IPS-NIHi11 (cell line): ENCODE data around the gene NFILZ.

ENCODE experiments used
- DNase-seq: peaks from one replicate; pipeline ENCODE4 v3.0.0; 2012; ENCODE audit warnings: mixed read lengths, low spot score

NFILZ gene

DNA sequence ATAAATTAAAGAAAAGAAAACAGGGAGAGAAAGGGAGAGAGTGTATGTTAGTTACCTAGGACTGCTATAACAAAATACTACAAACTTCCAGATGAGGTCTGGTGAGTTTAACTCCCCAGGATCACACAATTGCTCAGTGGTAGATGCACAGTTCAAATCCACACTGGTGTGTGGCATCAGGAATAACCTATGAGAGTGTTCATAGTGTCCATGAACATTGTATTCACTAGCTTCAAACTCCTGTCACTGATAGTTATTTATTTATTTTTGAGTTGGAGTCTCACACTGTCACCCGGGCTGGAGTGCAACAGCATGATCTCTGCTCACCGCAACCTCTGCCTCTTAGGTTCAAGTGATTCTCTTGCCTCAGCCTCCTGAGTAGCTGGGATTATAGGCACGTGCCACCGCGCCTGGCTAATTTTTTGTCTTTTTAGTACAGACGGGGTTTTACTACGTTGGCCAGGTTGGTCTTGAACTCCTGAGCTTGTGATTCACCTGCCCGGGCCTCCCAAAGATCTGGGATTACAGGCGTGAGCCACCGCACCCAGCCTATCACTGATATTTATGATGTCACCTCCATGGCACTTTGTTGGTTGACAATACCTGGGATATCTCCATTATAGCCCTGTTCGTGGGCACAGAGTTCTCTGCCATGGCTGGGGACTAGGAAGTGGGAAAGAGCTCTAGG, at the start of gene NFILZ:
TSS of gene NFILZ (plus strand) at position 638 of the 688 bp plus-strand sequence. CDS start 46,133 bp downstream, outside the sequence.
- no peak for DNase-seq

DNA sequence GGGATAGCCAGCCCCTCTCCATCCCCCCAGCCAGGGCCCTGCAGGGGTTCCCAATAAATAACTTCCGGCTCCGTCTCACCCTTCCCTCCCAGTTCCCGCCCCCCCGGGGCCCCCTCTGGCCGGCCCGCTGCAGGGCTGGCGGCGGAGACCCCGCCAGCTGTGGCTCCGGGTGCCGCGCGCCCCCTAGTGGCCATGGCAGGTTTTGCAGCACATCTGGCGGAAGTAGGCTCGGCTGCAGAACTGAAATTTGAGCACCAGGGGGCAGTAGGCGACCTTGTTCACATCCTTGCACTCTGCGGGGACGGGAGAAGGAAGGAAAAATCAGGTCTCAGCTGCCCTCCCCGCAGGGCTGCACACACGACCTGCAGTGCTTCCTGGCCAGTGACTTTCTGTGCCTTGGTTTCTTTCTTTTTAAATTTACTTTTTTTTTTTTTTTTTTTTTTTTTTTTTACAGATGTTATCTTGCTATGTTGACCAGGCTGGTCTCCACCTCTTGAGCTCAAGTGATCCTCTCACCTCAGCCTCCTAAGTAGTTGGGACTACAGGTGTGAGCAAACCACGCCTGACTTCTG, 49.6 kb upstream of the NFILZ start:
- DNase-seq, result peak; percentile 82

DNA sequence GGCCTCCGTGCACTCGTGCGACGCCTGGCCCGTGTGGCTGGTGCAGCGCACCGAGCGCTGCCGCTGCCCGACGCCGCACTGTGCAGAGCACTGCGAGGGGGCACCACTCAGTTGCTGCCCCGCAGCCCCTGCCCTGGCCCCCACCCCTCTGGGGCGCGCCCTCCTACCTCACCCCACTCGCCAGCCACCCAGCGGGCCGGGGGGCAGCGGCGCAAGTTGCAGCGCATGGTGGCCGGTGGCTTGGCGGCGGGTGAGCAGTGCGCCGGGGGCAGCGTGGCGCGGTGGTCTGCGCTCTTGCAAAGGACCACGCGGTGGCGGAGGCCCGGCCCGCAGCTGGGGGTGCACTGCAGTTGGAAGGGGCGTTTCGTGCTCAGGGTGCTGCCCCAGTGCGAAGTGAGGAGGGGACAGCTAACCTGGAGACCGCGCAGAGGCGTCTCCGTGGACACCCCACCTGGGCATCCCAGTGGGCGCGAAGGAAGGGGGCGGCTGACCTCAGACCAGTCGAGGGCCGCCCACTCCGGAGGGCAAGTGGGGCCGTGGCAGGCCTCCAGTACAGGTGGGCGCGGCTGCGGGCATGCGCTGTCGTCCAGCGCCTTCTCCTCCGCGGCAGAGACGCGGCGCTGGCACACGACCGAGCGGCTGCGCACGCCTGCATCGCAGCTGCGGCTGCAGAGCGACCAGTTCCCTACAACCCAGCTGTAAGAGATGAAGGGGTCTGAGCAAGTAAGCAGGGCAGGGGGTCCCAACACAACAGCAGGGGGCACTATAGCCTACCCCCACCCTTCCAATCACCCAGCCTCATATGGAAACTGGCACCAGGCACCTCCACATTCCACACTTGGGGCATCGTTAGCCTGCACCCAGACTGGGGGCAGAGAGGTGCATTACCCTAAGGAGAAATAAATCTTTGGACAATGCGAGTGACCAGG, 45.2 kb upstream of the NFILZ start:
- DNase-seq, result no peak

DNA sequence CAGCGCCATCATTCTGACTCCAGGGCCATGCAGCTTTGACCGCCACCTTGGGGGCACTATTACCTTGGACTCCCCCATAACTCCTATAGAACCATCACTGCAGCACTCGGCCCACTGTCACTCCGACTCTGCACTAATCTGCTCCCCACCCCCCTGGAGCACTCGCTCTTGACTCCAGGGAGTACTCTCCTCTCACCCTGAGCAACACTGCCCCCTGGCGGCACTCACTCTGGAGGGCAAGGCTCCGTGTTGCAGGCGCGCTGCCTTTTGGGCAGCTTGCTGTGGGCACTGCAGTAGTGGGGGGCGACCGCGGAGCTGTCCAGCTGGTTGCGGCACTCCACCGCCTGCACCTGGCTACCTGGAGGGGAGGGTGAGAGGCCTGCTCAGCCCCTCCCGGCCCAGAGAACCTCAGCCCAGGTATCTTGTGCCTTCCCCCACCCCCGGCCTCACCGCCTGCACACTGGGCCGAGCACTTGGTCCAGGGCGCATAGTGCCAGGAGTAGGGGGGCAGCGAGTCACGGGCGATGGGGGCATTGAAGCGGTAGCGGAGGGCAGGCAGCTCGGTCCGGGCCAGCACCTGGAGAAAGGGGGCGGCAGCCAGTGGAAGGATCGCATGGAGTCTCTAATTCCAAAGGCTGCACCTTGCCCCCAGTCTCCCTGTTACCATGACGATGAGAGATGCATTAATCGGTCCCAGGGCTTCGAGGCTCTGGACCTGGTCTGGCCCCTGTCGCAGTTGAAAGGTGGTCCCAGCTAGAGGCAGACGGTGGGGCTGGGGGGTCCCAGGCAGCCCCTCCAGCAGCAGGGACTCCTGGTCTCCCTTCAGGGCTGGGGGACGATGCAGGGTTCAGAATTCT, 44.3 kb upstream of the NFILZ start:
- peak; percentile 89 for DNase-seq

- no peak for DNase-seq
Observed at GRCh38 chr19:8589177-8589714, 41.2 kb upstream of the NFILZ start.

DNA sequence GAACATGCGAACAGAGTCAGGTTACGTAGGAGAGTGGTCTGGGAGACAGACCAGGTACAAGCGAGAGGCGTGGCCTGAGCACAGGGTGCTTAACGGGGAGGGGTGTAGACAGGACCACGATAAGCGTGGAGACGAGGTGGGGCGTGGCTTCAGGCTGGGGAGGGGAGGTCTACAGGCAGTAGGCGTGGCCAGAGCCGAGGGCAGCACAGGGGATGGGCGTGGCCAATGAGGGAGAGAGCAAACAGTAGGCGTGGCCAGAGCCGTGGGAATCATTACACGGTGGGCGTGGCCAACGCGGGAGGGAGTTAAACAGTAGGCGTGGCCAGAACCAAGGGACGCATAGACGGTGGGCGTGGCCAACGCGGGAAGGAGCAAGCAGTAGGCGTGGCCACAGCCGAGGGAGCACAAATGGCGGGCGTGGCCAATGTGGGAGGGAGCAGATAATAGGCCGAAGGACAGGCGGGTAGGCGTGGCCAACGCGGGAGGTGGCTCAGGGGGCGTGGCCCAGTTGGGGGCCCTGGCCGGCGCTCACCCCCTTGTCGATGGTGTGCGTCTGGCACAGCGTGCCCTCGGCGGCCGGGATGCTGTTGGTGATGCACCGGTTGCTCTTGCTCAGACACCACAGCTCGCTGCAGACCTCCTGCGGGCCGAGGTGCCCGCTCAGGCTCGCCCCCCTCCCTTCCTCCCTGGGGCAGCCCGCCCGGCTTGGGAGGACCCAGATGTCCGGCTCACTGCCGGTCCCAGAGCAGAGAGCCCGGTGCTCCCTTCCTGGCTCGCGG, 38.0 kb upstream of the NFILZ start:
- DNase-seq, result peak; percentile 92

GRCh38 chr19:8593931-8594330, 36.5 kb upstream of the NFILZ start:
- DNase-seq, result no peak

GRCh38 chr19:8595651-8596050, 34.8 kb upstream of the NFILZ start:
- no peak for DNase-seq

- DNase-seq, result no peak
Observed at GRCh38 chr19:8596168-8596567, 34.3 kb upstream of the NFILZ start.

DNA sequence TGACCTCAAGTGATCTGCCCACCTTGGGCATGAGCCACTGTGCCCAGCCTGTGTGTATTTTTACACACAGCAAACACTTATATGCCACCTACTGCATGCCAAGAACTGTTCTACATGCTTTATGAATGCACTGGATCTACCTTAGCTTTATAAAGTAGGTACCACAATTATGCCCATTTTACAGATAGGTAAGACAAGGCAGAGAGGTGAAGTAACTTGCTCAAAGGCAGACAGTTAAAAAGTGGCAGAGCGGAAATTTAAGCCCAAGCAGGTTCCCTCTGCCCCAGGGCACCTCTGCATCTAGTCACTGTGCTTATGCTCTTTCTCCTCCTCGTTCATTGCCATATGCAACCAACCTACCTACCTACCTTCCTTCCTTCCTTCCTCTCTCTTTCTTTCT, 30.4 kb upstream of the NFILZ start:
- DNase-seq, result no peak

- no peak for DNase-seq
Observed at GRCh38 chr19:8600816-8601215, 29.6 kb upstream of the NFILZ start.

- no peak for DNase-seq
Observed at GRCh38 chr19:8601796-8602195, 28.6 kb upstream of the NFILZ start.

- DNase-seq, result no peak
Observed at GRCh38 chr19:8605514-8605913, 24.9 kb upstream of the NFILZ start.

GRCh38 chr19:8607386-8607785, 23.0 kb upstream of the NFILZ start:
- no peak for DNase-seq

- no peak for DNase-seq
Observed at GRCh38 chr19:8608941-8609278, 21.5 kb upstream of the NFILZ start.

DNA sequence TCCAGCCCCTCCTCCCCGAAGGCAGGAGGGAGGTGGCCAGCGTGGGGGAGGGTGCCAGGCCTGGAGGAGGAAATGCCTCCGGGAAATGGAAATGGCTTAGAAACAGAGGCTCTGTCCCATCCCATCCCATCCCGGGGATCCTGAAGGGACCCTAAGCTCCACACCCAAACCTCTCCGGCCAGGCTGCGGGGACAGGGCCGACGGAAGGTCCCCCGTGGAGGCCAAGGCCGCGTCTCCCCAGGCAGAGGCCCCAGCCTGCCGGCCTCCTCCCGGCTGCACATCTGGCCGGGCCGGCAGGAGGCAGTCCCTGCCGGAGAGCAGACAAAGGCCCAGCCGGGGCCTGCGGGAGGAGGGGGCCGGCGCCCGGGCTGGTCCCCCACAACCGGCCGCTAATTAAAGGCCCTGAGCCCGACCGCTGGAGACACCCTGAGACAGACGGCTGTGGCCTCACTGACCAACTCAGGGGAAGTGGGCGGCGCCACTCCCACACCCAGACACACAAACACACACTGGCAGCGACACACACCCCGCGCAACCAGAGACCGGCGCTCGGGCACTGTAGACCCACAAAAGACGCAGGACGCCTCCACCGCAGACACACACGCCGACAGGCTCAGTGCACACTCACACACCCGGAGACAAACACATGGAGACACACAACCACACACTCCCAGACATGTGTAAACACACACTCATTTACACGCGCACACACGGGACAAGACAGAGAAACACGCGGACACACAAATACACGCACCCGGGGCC, 21.0 kb upstream of the NFILZ start:
- DNase-seq, result peak; percentile 90

GRCh38 chr19:8610041-8610935, 20.1 kb upstream of the NFILZ start, which contains the start of gene ADAMTS10:
Gene ADAMTS10 (minus strand): TSS chr19:8610715. CDS start chr19:8605710, 5,005 bp downstream.
- peak; percentile 68 for DNase-seq

DNA sequence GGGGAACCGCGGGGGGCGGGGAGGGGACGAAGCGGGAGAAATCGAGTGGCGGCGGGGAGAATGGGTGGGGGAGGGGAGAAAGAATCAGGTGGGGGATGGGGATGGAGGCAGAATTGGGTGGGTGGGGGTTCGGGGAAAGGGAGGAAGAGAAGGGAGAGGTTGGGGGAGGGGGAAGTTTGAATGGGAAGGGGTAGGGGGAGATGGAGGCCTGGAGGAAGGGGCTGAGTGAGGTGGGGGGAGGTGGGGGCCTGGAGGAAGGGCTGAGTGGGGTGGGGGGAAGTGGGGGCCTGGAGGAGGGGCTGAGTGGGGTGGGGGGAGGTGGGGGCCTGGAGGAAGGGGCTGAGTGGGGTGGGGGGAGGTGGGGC, 19.5 kb upstream of the NFILZ start:
- DNase-seq, result peak; percentile 63

DNA sequence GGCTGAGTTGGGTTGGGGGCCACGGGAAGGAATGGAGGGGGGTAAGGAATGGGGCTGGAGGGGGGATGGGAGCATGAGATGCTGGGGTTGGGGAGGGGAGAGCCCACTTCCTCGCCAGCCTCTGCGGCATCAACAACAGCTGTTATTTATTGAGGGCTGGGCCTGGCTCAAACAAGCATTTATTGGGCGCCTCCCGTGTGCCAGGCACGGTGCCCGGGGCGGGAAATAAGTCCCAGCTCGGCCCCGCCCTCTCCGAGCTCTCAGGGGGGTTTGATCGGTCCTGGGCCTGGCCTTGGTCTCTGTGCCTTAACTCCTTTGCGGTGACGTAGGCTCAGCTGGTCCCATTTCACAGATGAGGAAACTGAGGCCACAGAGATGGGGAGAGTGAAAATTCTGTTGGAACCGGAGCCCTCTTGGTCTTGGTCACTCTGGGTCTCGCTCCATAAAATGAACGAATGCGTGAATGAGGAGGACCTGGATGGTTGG, 19.0 kb upstream of the NFILZ start:
- DNase-seq, result no peak
